GM21360 (cell line): Measurements from ENCODE around the gene APAF1.
"Not testable (repeated sequence)": the region's sequence is repeated elsewhere in the genome, so short reads cannot be mapped to it uniquely, and the experiment has no call there.

Experiments used
- ATAC-seq: cut with Tn5 transposase; IDR thresholded peaks from one replicate; pipeline ENCODE4 v1.9.1; 2021; ENCODE audit warnings: mild to moderate bottlenecking, moderate library complexity; ENCODE audit not compliant: unreplicated experiment

The APAF1 gene, protein sequence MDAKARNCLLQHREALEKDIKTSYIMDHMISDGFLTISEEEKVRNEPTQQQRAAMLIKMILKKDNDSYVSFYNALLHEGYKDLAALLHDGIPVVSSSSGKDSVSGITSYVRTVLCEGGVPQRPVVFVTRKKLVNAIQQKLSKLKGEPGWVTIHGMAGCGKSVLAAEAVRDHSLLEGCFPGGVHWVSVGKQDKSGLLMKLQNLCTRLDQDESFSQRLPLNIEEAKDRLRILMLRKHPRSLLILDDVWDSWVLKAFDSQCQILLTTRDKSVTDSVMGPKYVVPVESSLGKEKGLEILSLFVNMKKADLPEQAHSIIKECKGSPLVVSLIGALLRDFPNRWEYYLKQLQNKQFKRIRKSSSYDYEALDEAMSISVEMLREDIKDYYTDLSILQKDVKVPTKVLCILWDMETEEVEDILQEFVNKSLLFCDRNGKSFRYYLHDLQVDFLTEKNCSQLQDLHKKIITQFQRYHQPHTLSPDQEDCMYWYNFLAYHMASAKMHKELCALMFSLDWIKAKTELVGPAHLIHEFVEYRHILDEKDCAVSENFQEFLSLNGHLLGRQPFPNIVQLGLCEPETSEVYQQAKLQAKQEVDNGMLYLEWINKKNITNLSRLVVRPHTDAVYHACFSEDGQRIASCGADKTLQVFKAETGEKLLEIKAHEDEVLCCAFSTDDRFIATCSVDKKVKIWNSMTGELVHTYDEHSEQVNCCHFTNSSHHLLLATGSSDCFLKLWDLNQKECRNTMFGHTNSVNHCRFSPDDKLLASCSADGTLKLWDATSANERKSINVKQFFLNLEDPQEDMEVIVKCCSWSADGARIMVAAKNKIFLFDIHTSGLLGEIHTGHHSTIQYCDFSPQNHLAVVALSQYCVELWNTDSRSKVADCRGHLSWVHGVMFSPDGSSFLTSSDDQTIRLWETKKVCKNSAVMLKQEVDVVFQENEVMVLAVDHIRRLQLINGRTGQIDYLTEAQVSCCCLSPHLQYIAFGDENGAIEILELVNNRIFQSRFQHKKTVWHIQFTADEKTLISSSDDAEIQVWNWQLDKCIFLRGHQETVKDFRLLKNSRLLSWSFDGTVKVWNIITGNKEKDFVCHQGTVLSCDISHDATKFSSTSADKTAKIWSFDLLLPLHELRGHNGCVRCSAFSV (N-terminal part only)

GRCh38 chr12:98644712-98645571 is at the start of gene APAF1, which contains the start of gene IKBIP:
TSS of gene APAF1 (plus strand) at chr12:98645290. CDS start at chr12:98648360, 3,070 bp downstream.
TSS of gene IKBIP (minus strand) at chr12:98644788. CDS start at chr12:98644701, 87 bp downstream.
- peak; percentile 86 for ATAC-seq

GRCh38 chr12:98597313-98597712 is 47.8 kb upstream of the APAF1 start:
- not testable (repeated sequence) for ATAC-seq

GRCh38 chr12:98601924-98602323 is 43.2 kb upstream of the APAF1 start:
- ATAC-seq = no peak

DNA sequence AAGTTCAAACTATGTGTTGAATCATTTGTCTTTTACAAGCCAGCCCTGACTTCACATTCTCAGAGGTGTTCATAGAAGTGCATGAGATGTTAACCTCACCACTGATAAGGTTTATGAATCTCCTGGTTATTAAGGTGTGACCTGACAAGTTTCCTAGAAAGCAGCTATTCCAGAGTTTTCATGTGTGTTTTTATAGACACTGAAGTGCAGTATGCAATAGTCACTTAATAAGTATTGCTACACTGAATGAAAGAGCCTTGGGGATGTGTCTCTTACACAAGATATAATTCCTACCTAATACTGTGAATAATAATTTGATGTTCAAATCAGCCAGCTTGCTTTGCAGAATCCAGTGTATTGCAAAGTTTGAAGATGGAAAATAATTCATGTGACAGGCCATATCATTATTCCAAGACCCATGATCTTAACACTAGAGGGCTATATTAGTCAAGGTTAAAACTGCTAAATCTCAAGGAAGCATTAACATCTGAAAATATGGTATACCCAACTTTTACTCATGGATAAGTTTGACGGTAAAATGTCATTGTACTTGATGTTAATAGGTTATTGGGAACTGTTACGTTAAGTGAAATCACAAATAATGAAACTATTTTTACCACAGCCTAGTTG is 38.6 kb upstream of the APAF1 start:
- no peak for ATAC-seq

- no peak for ATAC-seq
These were observed 34.5 kb upstream of the APAF1 start for GRCh38 chr12:98610596-98610995.

- peak; percentile 84 for ATAC-seq
These were observed 32.3 kb upstream of the APAF1 start for GRCh38 chr12:98612696-98613334.

DNA sequence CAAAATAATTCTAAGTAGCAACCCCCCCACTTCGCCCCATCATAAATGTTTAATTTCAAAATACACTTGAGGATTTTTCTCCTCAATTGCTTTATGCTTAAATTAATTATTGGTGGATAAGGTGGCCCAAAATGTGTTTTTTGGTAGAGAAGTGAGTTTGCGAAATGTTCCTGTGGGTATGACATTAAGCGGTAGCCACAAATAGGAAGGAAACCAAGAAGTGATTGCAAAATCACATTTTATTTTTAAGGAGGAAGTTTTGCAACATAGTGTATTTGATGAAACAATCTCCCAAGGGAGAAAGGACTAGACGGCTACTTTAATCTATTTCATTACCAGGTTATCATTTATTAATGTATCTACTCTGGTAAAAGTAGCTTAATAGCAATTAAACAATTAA is 26.1 kb upstream of the APAF1 start:
- ATAC-seq = no peak

DNA sequence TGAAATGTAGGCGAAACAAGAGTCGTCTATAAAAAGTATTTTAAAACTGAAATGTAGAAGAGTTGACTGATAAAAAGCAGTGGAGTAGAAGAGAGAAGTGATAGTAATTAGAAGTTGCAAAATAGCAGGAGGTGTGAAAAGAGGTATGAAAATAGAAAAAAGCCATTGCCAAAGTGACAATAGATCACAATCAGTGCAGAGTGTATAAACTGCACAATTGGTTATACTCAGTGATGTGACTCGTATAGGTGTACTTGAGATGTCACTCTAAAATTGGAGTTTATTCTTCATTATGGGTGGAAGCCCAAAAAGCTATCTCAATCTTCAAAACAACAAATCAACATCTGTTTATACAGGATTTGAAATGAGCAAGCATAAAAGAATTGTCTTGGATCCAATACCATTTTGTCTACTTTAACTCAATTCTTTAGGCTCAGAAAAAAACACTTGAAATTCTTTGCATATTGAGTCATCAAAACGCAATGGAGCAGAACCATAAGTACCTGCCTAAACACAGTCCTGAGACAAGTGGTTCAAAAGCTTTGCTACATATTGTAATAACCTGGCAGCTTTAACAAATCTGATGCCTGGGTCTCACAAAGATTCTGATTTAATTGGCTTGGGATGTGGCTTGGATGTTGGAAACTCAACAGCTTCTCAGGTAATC is 9.3 kb upstream of the APAF1 start:
- ATAC-seq = peak; percentile 88

GRCh38 chr12:98637068-98637467 is 8.0 kb upstream of the APAF1 start:
- no peak for ATAC-seq

- no peak for ATAC-seq
These were observed 7.1 kb upstream of the APAF1 start for GRCh38 chr12:98638009-98638408.

DNA sequence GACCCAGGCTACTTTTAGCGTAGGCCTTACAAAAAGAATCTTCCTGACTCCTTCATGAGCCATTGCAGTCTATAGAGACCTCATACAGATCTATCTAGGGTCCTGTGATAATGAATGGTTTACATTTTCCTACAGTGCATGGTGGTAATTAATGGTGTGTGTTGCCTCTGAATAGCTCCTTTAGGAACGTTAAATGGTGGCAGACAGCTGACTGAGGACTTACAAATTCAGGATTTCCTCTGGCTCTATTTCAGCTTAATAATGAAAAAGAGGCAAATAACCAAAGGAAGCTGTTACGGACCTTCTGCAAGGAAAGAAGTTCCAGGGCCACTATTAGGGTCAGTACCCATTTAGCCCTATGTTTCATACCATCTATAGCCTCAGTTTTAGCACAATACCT is 5.6 kb upstream of the APAF1 start:
- no peak for ATAC-seq

- ATAC-seq = not testable (repeated sequence)
These were observed 2.3 kb upstream of the APAF1 start for GRCh38 chr12:98642801-98643200.

DNA sequence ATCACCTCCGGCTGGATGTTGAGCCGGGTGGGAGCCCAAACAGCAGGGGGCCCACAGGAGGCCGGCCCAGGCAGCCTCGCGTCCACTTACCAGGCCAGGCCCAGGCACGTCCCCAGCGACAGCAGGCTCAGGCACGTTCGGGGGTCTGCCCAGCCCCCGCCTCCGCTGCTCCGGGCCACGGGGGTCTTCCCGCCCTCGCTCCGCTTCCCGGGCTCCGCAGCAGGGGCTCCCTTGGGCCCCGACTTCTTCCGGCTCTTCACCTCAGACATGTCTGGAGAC is 718 bp upstream of the APAF1 start:
- ATAC-seq = peak; percentile 18

DNA sequence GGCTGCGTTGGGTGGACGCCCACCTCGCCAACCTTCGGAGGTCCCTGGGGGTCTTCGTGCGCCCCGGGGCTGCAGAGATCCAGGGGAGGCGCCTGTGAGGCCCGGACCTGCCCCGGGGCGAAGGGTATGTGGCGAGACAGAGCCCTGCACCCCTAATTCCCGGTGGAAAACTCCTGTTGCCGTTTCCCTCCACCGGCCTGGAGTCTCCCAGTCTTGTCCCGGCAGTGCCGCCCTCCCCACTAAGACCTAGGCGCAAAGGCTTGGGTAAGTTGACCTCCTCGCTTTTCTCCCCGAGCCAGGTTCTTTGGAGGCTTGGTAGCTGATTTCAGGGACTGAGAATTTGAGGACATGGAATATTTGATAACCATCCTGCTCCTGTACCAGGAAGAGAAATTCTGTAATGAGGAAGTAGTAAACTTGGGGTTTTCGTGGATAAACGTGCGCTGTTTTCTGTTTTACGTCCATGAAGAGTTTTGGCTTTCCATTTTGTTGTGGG is 530 bp downstream of the APAF1 start:
- ATAC-seq = no peak

- no peak for ATAC-seq
These were observed 1.4 kb downstream of the APAF1 start for GRCh38 chr12:98646294-98647090.

DNA sequence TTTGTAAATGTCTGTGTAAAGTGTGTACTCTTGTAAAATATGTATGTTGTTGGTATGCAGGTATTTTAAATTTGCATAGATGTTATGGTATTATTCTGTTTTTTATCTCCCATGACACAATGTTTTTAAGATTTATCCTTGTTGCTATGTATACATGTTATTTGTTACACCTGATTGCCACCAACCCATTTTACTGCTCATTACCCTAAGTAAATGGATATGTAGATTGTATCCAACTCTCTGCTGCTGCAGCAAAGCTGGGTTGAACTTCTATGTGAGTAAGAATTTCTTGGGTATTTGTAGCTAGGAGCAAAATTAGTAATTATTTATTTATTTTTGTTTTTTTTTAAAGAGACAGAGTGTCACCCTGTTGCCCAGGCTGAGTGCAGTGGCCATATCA is 6.2 kb downstream of the APAF1 start:
- no peak for ATAC-seq

GRCh38 chr12:98653866-98654493 is 8.9 kb downstream of the APAF1 start:
- ATAC-seq = no peak
